Suprapubic skin (tissue), 4 donors: ENCODE measurements around the gene RBM33. TPM values are rescaled to one million over a fixed set of nuclear protein-coding genes. Genes with fewer than 3 reads are reported as not detected.

Experiments used
- DNase-seq, 2 donors: peaks; one replicate each; pipeline ENCODE4 v3.0.0-alpha.2; 2019; ENCODE audit warnings: low spot score in 2 of 2
- H3K27ac ChIP-seq: fragments of 200-600 bp; sonication (generic); one replicate; pipeline ENCODE4 v1.5.1; 2019
- H3K27me3 ChIP-seq: fragments of 200-600 bp; sonication (generic); one replicate; pipeline ENCODE4 v1.5.1; 2019
- H3K36me3 ChIP-seq: fragments of 200-600 bp; sonication (generic); one replicate; pipeline ENCODE4 v1.5.1; 2019
- H3K4me1 ChIP-seq: fragments of 200-600 bp; sonication (generic); one replicate; pipeline ENCODE4 v1.5.1; 2019
- H3K4me3 ChIP-seq: fragments of 200-600 bp; sonication (generic); one replicate; pipeline ENCODE4 v1.5.1; 2019; ENCODE audit warnings: mild to moderate bottlenecking
- H3K9me3 ChIP-seq: fragments of 200-600 bp; sonication (generic); one replicate; pipeline ENCODE4 v1.5.1; 2019
- CTCF ChIP-seq, 2 donors: fragments of 200-600 bp in 1 of 2; fragments of 450-650 bp in 1 of 2; sonication (generic) in 1 of 2; IDR thresholded peaks; one replicate each; pipeline ENCODE4 v1.5.1; 2016 to 2019; ENCODE audit warnings: antibody characterized with exemption in 2 of 2, mild to moderate bottlenecking in 1 of 2, moderate library complexity in 1 of 2
- EP300 ChIP-seq: sonication (generic); formaldehyde crosslinking; IDR thresholded peaks from one replicate; pipeline ENCODE4 v1.6.1; 2017; ENCODE audit warnings: antibody characterized with exemption
- POLR2A ChIP-seq, 2 donors: fragments of 450-650 bp; IDR thresholded peaks; one replicate each; pipeline ENCODE4 v1.6.1; 2017; ENCODE audit warnings: antibody characterized with exemption in 2 of 2, mild to moderate bottlenecking in 2 of 2, moderate library complexity in 2 of 2
- POLR2AphosphoS5 ChIP-seq, 3 donors: sonication (generic); formaldehyde crosslinking; IDR thresholded peaks; one replicate each; pipeline ENCODE4 v1.6.1; 2017; ENCODE audit warnings: antibody characterized with exemption in 3 of 3
- WGBS: methylation state at CpG from one replicate; pipeline ENCODE4 v1.1.5; 2018; 5-methylcytosine and 5-hydroxymethylcytosine counted together
- total RNA-seq, 4 donors: library from RNA; depleted of rRNA; stranded (reverse); fragments of >200 nt; gene quantifications; one replicate each; pipeline ENCODE4 v1.1.0, GENCODE V29; 2016

Gene RBM33
- total RNA-seq, 4 donors from 2014 or later: 37.4 to 121 (median 58.2) TPM

- Histone ChIP-seq H3K27ac (no peak overlapping the region), H3K36me3 (no peaks in the 10 kb centered on the region), H3K9me3 (no peaks in the 10 kb centered on the region), H3K27me3 (peaks cover 83% of the 10 kb centered on the region), H3K4me1 (peaks cover 38% of the 10 kb centered on the region), H3K4me3 (no peak overlapping the region)
- 49% methylated on average over 17 of the region's 19 CpGs for WGBS
- no peak for DNase-seq
- TF ChIP-seq POLR2AphosphoS5 (IDR thresholded peaks at IDR 0.05): no peak
- TF ChIP-seq CTCF (IDR thresholded peaks at IDR 0.05): no peak
- no peak for TF ChIP-seq POLR2A (IDR thresholded peaks at IDR 0.05)
- TF ChIP-seq EP300: no peak
Observed at GRCh38 chr7:155799514-155799913, 155.1 kb downstream of the RBM33 start.

GRCh38 chr7:155800301-155800700 lies 155.8 kb downstream of the RBM33 start:
- WGBS: 73% methylated on average over 11 of the region's 11 CpGs
- peaks cover 46% of the 10 kb centered on the region for H3K4me1 ChIP-seq

GRCh38 chr7:155800741-155801267 lies 156.3 kb downstream of the RBM33 start:
- H3K27ac ChIP-seq: no peak overlapping the region
- H3K27me3 ChIP-seq: peaks cover 92% of the 10 kb centered on the region
- H3K4me3 ChIP-seq: no peak overlapping the region
- no peak for DNase-seq
- H3K36me3 ChIP-seq: no peaks in the 10 kb centered on the region
- peaks cover 51% of the 10 kb centered on the region for H3K4me1 ChIP-seq
- TF ChIP-seq POLR2A (IDR thresholded peaks at IDR 0.05): no peak
- TF ChIP-seq CTCF (IDR thresholded peaks at IDR 0.05): no peak
- no peak for TF ChIP-seq POLR2AphosphoS5 (IDR thresholded peaks at IDR 0.05)
- TF ChIP-seq EP300: no peak
- no peaks in the 10 kb centered on the region for H3K9me3 ChIP-seq
- WGBS: 79% methylated on average over 4 of the region's 16 CpGs

More at GRCh38 chr7:155800301-155800700, 155.8 kb downstream of the RBM33 start:
- DNase-seq: no peak
- Histone ChIP-seq H3K36me3 (no peaks in the 10 kb centered on the region), H3K27me3 (peaks cover 91% of the 10 kb centered on the region), H3K9me3 (no peaks in the 10 kb centered on the region), H3K27ac (no peak overlapping the region), H3K4me3 (no peak overlapping the region)
- no peak for TF ChIP-seq EP300
- no peak for TF ChIP-seq CTCF (IDR thresholded peaks at IDR 0.05)
- no peak for TF ChIP-seq POLR2A (IDR thresholded peaks at IDR 0.05)
- no peak for TF ChIP-seq POLR2AphosphoS5 (IDR thresholded peaks at IDR 0.05)

- TF ChIP-seq POLR2A (IDR thresholded peaks at IDR 0.05): no peak
- TF ChIP-seq EP300: no peak
- TF ChIP-seq POLR2AphosphoS5 (IDR thresholded peaks at IDR 0.05): no peak
- TF ChIP-seq CTCF (IDR thresholded peaks at IDR 0.05): no peak
- Histone ChIP-seq H3K9me3 (no peaks in the 10 kb centered on the region), H3K36me3 (no peaks in the 10 kb centered on the region), H3K27me3 (peaks cover 92% of the 10 kb centered on the region), H3K27ac (no peak overlapping the region), H3K4me3 (no peak overlapping the region), H3K4me1 (peaks cover 49% of the 10 kb centered on the region)
- 51% methylated on average over 6 of the region's 6 CpGs for WGBS
- no peak for DNase-seq
Observed at GRCh38 chr7:155802291-155802690, 157.8 kb downstream of the RBM33 start.

DNA sequence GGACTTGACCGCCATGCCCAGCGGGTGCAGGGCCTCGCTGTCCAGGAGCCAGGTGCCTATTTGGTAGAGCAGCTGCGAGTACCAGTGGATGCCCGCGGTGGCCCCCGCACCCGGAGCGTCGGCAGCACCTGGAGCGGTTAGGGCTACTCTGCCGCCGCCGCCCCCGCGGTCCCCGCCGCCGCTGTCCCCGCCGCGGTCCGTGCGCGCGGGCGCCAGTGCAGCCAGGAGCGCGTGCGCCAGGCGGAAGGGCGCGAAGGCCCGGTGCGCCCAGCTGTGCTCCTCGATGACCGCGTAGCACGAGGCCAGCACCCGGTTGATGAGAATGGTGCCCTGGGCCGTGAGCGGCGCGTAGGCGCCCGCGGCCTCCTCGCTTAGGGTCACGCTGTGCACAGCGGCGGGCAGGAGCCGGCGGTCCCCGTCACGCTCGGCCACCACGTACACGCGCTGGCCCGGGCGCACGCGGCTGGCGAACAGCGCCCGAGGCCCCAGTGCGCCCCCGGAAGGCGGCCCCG lies 158.5 kb downstream of the RBM33 start:
- Histone ChIP-seq H3K4me1 (peaks cover 49% of the 10 kb centered on the region), H3K4me3 (peak overlapping the region; percentile 38), H3K27ac (no peak overlapping the region), H3K36me3 (no peaks in the 10 kb centered on the region), H3K27me3 (peaks cover 92% of the 10 kb centered on the region), H3K9me3 (no peaks in the 10 kb centered on the region)
- TF ChIP-seq EP300 (no peak), POLR2AphosphoS5 (IDR thresholded peaks at IDR 0.05) (no peak), POLR2A (IDR thresholded peaks at IDR 0.05) (no peak), CTCF (IDR thresholded peaks at IDR 0.05) (no peak)
- DNase-seq: no peak
- 7% methylated on average over 27 of the region's 70 CpGs for WGBS
